IMR-90 (cell line): Measurements from ENCODE around the gene SOCS6. TPM values are rescaled to one million over a fixed set of nuclear protein-coding genes. Genes with fewer than 3 reads are reported as not detected.

Experiments used
- ATAC-seq: fragments of 200-7000 bp; cut with Tn5 transposase; 2 replicates; pipeline ENCODE4 v1.9.1; 2020; ENCODE audit warnings: low read depth, mild to moderate bottlenecking, moderate library complexity
- BruUV-seq: library from RNA; stranded (reverse); fragments of 400-500 nt; replicated peaks from 2 replicates; lab custom pipeline; 2021; lab: Mats Ljungman, UMichigan
- CTCF ChIA-PET: fragments of 300-600 bp; formaldehyde crosslinking; extraction: SDS; loops from one replicate; lab custom pipeline; 2021; ENCODE audit warnings: antibody characterized with exemption; lab: Yijun Ruan, JAX
- POLR2A ChIA-PET: fragments of 300-600 bp; sonication (Branson Sonifier 250); formaldehyde crosslinking; loops from one replicate; lab custom pipeline; 2022; ENCODE audit warnings: antibody characterized with exemption; ENCODE audit not compliant: unreplicated experiment; lab: Charles Lee
- DNase-seq: peaks from one replicate; pipeline ENCODE4 v3.0.0; 2013
- H2AFZ ChIP-seq: replicated peaks from 2 replicates; pipeline ENCODE3; 2013; ENCODE audit warnings: low read length, mild to moderate bottlenecking; ENCODE audit not compliant: poor library complexity
- H2AK5ac ChIP-seq: 2 replicates; pipeline ENCODE4 v1.6.1; 2013; ENCODE audit warnings: low read depth, low read length, inconsistent platforms
- H2AK9ac ChIP-seq: replicated peaks from 2 replicates; pipeline ENCODE3; 2013; ENCODE audit warnings: mild to moderate bottlenecking, low read depth, low read length, moderate library complexity; ENCODE audit not compliant: poor library complexity
- H2BK120ac ChIP-seq: 2 replicates; pipeline ENCODE4 v1.6.1; 2013; ENCODE audit warnings: low read depth, low read length, inconsistent platforms
- H2BK15ac ChIP-seq: 3 replicates; pipeline ENCODE4 v1.6.1; 2013; ENCODE audit warnings: low read depth, low read length, inconsistent platforms
- H2BK20ac ChIP-seq: 2 replicates; pipeline ENCODE4 v1.6.1; 2013; ENCODE audit warnings: low read depth, mild to moderate bottlenecking, inconsistent platforms, low read length, moderate library complexity
- H2BK5ac ChIP-seq: 2 replicates; pipeline ENCODE4 v1.6.1; 2013; ENCODE audit warnings: mild to moderate bottlenecking, low read depth, low read length, inconsistent platforms; ENCODE audit not compliant: poor library complexity, severe bottlenecking
- H3K14ac ChIP-seq: replicated peaks from 2 replicates; pipeline ENCODE4 v1.6.1; 2013; ENCODE audit warnings: low read depth, low read length, inconsistent platforms
- H3K18ac ChIP-seq: 2 replicates; pipeline ENCODE4 v1.6.1; 2013; ENCODE audit warnings: low read depth, low read length, control low read depth
- H3K23ac ChIP-seq: 2 replicates; pipeline ENCODE4 v1.6.1; 2013; ENCODE audit warnings: low read depth, low read length, inconsistent platforms
- H3K27ac ChIP-seq: 2 replicates; pipeline ENCODE4 v1.5.1; 2013; ENCODE audit warnings: mild to moderate bottlenecking, control low read depth, low read length; ENCODE audit not compliant: insufficient read depth
- H3K27me3 ChIP-seq: 2 replicates; pipeline ENCODE4 v1.6.1; 2013; ENCODE audit warnings: low read length; ENCODE audit not compliant: control insufficient read depth, insufficient read depth
- H3K36me3 ChIP-seq: 2 replicates; pipeline ENCODE4 v1.6.1; 2013; ENCODE audit warnings: low read length, mixed read lengths; ENCODE audit not compliant: control insufficient read depth, insufficient read depth
- H3K4ac ChIP-seq: 2 replicates; pipeline ENCODE4 v1.6.1; 2013; ENCODE audit warnings: low read depth, low read length, inconsistent platforms
- H3K4me1 ChIP-seq: 2 replicates; pipeline ENCODE4 v1.6.1; 2013; ENCODE audit warnings: low read length, mixed read lengths; ENCODE audit not compliant: control insufficient read depth, insufficient read depth
- H3K4me2 ChIP-seq: 2 replicates; pipeline ENCODE4 v1.6.1; 2013; ENCODE audit warnings: low read depth, mild to moderate bottlenecking, control low read depth, low read length, moderate library complexity
- H3K4me3 ChIP-seq: 2 replicates; pipeline ENCODE4 v1.5.1; 2013; ENCODE audit warnings: low read depth, mild to moderate bottlenecking, control low read depth, low read length, moderate library complexity; ENCODE audit not compliant: insufficient read depth
- H3K56ac ChIP-seq: 2 replicates; pipeline ENCODE4 v1.6.1; 2013; ENCODE audit warnings: low read length, inconsistent platforms; ENCODE audit not compliant: insufficient read depth; ENCODE audit errors: extremely low read depth
- H3K79me1 ChIP-seq, 2 experiments: 2 replicates each; pipeline ENCODE4 v1.6.1; 2013; ENCODE audit warnings: low read length in 2 of 2, inconsistent platforms in 1 of 2, low read depth in 1 of 2
- H3K9ac ChIP-seq: 2 replicates; pipeline ENCODE4 v1.6.1; 2013; ENCODE audit warnings: low read depth, low read length, control low read depth
- H3K9me1 ChIP-seq: 2 replicates; pipeline ENCODE4 v1.6.1; 2013; ENCODE audit warnings: low read length, inconsistent platforms; ENCODE audit not compliant: insufficient read depth
- H3K9me3 ChIP-seq: 2 replicates; pipeline ENCODE4 v1.6.1; 2013; ENCODE audit warnings: low read length; ENCODE audit not compliant: control insufficient read depth, insufficient read depth
- H4K20me1 ChIP-seq: 2 replicates; pipeline ENCODE4 v1.6.1; 2013; ENCODE audit warnings: low read length, inconsistent platforms; ENCODE audit not compliant: insufficient read depth
- H4K5ac ChIP-seq: 2 replicates; pipeline ENCODE4 v1.6.1; 2013; ENCODE audit warnings: mild to moderate bottlenecking, low read depth, low read length, control low read depth
- H4K8ac ChIP-seq, 2 experiments: 2 replicates each; pipeline ENCODE4 v1.6.1; 2013; ENCODE audit warnings: low read depth in 2 of 2, low read length in 2 of 2, control low read depth in 1 of 2, inconsistent platforms in 1 of 2
- H4K91ac ChIP-seq: 2 replicates; pipeline ENCODE4 v1.6.1; 2013; ENCODE audit warnings: low read depth, low read length, inconsistent platforms; ENCODE audit not compliant: insufficient read depth
- BHLHE40 ChIP-seq: fragments of 150-350 bp; IDR thresholded peaks from 2 replicates; pipeline ENCODE4 v1.6.1; 2016; ENCODE audit warnings: mild to moderate bottlenecking, low read depth, low read length
- CEBPB ChIP-seq: IDR thresholded peaks from 2 replicates; pipeline ENCODE4 v1.6.1; 2012; ENCODE audit warnings: low read depth, low read length, improper control_type of control experiment
- CHD1 ChIP-seq: IDR thresholded peaks from 2 replicates; pipeline ENCODE4 v1.6.1; 2012; ENCODE audit warnings: low read depth, low read length, improper control_type of control experiment
- FOS ChIP-seq: fragments of 150-350 bp; IDR thresholded peaks from 2 replicates; pipeline ENCODE4 v1.6.1; 2016; ENCODE audit warnings: low read depth, low read length
- MAFK ChIP-seq: IDR thresholded peaks from 2 replicates; pipeline ENCODE4 v1.6.1; 2012; ENCODE audit warnings: low read depth, low read length, improper control_type of control experiment
- MXI1 ChIP-seq: IDR thresholded peaks from 2 replicates; pipeline ENCODE4 v1.6.1; 2012; ENCODE audit warnings: low read depth, mild to moderate bottlenecking, low read length, moderate library complexity, borderline replicate concordance
- NFE2L2 ChIP-seq: fragments of 150-350 bp; IDR thresholded peaks from 2 replicates; pipeline ENCODE4 v1.6.1; 2016; ENCODE audit warnings: low read depth, mild to moderate bottlenecking, low read length
- POLR2A ChIP-seq: IDR thresholded peaks from 2 replicates; pipeline ENCODE4 v1.6.1; 2012; ENCODE audit warnings: mild to moderate bottlenecking, low read depth, low read length
- RAD21 ChIP-seq: IDR thresholded peaks from 2 replicates; pipeline ENCODE4 v1.6.1; 2012; ENCODE audit warnings: low read length, improper control_type of control experiment
- RCOR1 ChIP-seq: IDR thresholded peaks from 2 replicates; pipeline ENCODE4 v1.6.1; 2012; ENCODE audit warnings: mild to moderate bottlenecking, low read length, improper control_type of control experiment; ENCODE audit not compliant: insufficient replicate concordance
- RFX5 ChIP-seq: IDR thresholded peaks from 2 replicates; pipeline ENCODE4 v1.8.0; 2012; ENCODE audit warnings: low read depth, mild to moderate bottlenecking, low read length, moderate library complexity
- USF2 ChIP-seq: fragments of 150-350 bp; IDR thresholded peaks from 2 replicates; pipeline ENCODE4 v1.6.1; 2017; ENCODE audit warnings: mild to moderate bottlenecking, antibody characterized with exemption, low read length, low read depth
- WGBS, 2 experiments: methylation state at CpG; one replicate each; pipeline versions ENCODE4 v1.1.5 to v1.1.7; 2013; ENCODE audit warnings: missing lambda C conversion rate in 2 of 2; ENCODE audit not compliant: insufficient read length in 1 of 2; ENCODE audit errors: extremely low coverage in 2 of 2; 5-methylcytosine and 5-hydroxymethylcytosine counted together
- dilution Hi-C: fragments of 300-500 bp; cut with HindIII; formaldehyde crosslinking; loops from one replicate; pipeline ENCODE4 v1.14.3; 2018; ENCODE audit warnings: low sequenced_read_pairs; ENCODE audit not compliant: unreplicated experiment
- in situ Hi-C: fragments of 300-500 bp; cut with MboI; formaldehyde crosslinking; loops from 3 replicates; pipeline ENCODE4 v1.14.3; 2019; ENCODE audit warnings: low sequenced_read_pairs, inconsistent platforms, mixed read lengths
- intact Hi-C: fragments of 100-400 bp; cut with micrococcal nuclease; formaldehyde crosslinking; loops from 2 replicates; pipeline ENCODE4 v1.10.0; 2022
- polyA plus RNA-seq, 3 experiments: library from polyadenylated mRNA; depleted of rRNA; stranded (reverse); fragments of >200 nt; gene quantifications; 2 replicates each; pipeline ENCODE4 v1.2.3, GENCODE V29; 2012; ENCODE audit warnings: low replicate concordance in 1 of 3
- total RNA-seq: library from RNA; depleted of rRNA; stranded (reverse); fragments of >200 nt; gene quantifications from 2 replicates; pipeline ENCODE4 v1.2.3, GENCODE V29; 2012

The SOCS6 gene
- total and polyA plus RNA-seq, 2 of the 4 experiments (the other 2 are of a cell fraction), result 21.3 to 57.4 TPM

GRCh38 chr18:70260683-70261082, 28.2 kb upstream of the SOCS6 start:
- no peak overlapping the region for H3K18ac ChIP-seq
- H2BK20ac ChIP-seq, result no peak overlapping the region
- intact Hi-C loops (no loop called here), in situ Hi-C loops (no loop called here), dilution Hi-C loops (no loop called here)
- no TSS peak for BruUV-seq
- ATAC-seq (no peak), DNase-seq (no peak)
- no peaks in the 10 kb centered on the region for H3K9me1 ChIP-seq
- H3K79me1 ChIP-seq, result no peaks in the 10 kb centered on the region
- H4K8ac ChIP-seq, result no peak overlapping the region
- H4K20me1 ChIP-seq, result no peaks in the 10 kb centered on the region
- no peak overlapping the region for H3K9ac ChIP-seq
- H3K36me3 ChIP-seq, result no peaks in the 10 kb centered on the region
- POLR2A ChIA-PET, result no interaction called here
- CTCF ChIA-PET, result no interaction called here
- H3K27ac ChIP-seq, result no peak overlapping the region
- no peak overlapping the region for H3K4me2 ChIP-seq
- no peak overlapping the region for H2AFZ ChIP-seq
- no peaks in the 10 kb centered on the region for H3K9me3 ChIP-seq
- TF ChIP-seq CHD1 (no peak), FOS (no peak), RCOR1 (no peak), BHLHE40 (no peak), USF2 (no peak), MXI1 (no peak), RAD21 (no peak), POLR2A (no peak), MAFK (no peak), NFE2L2 (no peak), RFX5 (no peak), CEBPB (no peak)
- H2BK5ac ChIP-seq, result no peak overlapping the region
- H4K5ac ChIP-seq, result no peak overlapping the region
- H3K4me1 ChIP-seq, result no peaks in the 10 kb centered on the region
- no peak overlapping the region for H2BK120ac ChIP-seq
- no peak overlapping the region for H2BK15ac ChIP-seq
- no peak overlapping the region for H3K4me3 ChIP-seq
- H4K91ac ChIP-seq, result no peak overlapping the region
- WGBS, 2 experiments, result no CpG with 5 or more reads among the region's 6 CpGs
- H3K23ac ChIP-seq, result no peak overlapping the region
- H3K4ac ChIP-seq, result no peak overlapping the region
- no peak overlapping the region for H3K56ac ChIP-seq
- no peak overlapping the region for H2AK5ac ChIP-seq
- H3K14ac ChIP-seq, result no peak overlapping the region
- no peaks in the 10 kb centered on the region for H3K27me3 ChIP-seq
- H2AK9ac ChIP-seq, result no peak overlapping the region
